Naive B cell (primary cell): ENCODE measurements around the gene FILIP1L. TPM values are rescaled to one million over a fixed set of nuclear protein-coding genes. Genes with fewer than 3 reads are reported as not detected.
"Not testable (repeated sequence)": the region's sequence is repeated elsewhere in the genome, so short reads cannot be mapped to it uniquely, and the experiment has no call there.

Source experiments
- ATAC-seq, 2 donors: fragments of 150-1000 bp; cut with Tn5 transposase; 2 replicates each; pipeline ENCODE4 v1.10.0; 2021; ENCODE audit warnings: low read depth in 2 of 2, mild to moderate bottlenecking in 2 of 2, moderate library complexity in 2 of 2
- DNase-seq: peaks from one replicate; pipeline ENCODE4 v3.0.0; 2022
- H3K27ac Mint-ChIP-seq, 6 donors: one replicate each; pipeline ENCODE4 v1.8.0; 2020 to 2022; ENCODE audit warnings: mild to moderate bottlenecking in 6 of 6, mixed read lengths in 6 of 6, moderate library complexity in 5 of 6, inconsistent platforms in 2 of 6
- H3K27me3 Mint-ChIP-seq, 3 donors: one replicate each; pipeline ENCODE4 v1.8.0; 2021 to 2022; ENCODE audit warnings: mixed read lengths in 3 of 3, mild to moderate bottlenecking in 1 of 3
- H3K36me3 Mint-ChIP-seq, 2 donors: one replicate each; pipeline ENCODE4 v1.8.0; 2020 to 2022; ENCODE audit warnings: mixed read lengths in 2 of 2, inconsistent platforms in 1 of 2, mild to moderate bottlenecking in 1 of 2
- H3K4me1 Mint-ChIP-seq, 3 donors: one replicate each; pipeline ENCODE4 v1.8.0; 2020 to 2022; ENCODE audit warnings: mixed read lengths in 3 of 3, inconsistent platforms in 1 of 3, mild to moderate bottlenecking in 1 of 3, moderate library complexity in 1 of 3
- H3K4me3 Mint-ChIP-seq, 8 donors: one replicate each; pipeline ENCODE4 v1.8.0; 2020 to 2022; ENCODE audit warnings: mild to moderate bottlenecking in 8 of 8, mixed read lengths in 8 of 8, moderate library complexity in 8 of 8, inconsistent platforms in 2 of 8
- H3K9me3 Mint-ChIP-seq, 7 donors: one replicate each; pipeline ENCODE4 v1.8.0; 2020 to 2022; ENCODE audit warnings: mixed read lengths in 7 of 7, mild to moderate bottlenecking in 5 of 7, inconsistent platforms in 2 of 7, moderate library complexity in 1 of 7
- polyA plus RNA-seq, 6 donors: library from polyadenylated mRNA; unstranded; fragments of 300-500 nt; fragmentation: Illumina TruSeq; gene quantifications; one replicate each; pipeline ENCODE4 v1.2.3, GENCODE V29; 2021; ENCODE audit warnings: low read depth in 6 of 6

Gene FILIP1L
- polyA plus RNA-seq, 6 donors from 2014 or later = 0.29 to 1.2 (median 0.99) TPM; not detected in 1

GRCh38 chr3:100072326-100073048 lies 41.8 kb downstream of the FILIP1L start:
- Mint-ChIP-seq H3K4me3 (peak overlapping the region in 7 of 8 donors; percentile 9 to 75 (median 45)), H3K27ac (peak overlapping the region in 3 of 6 donors; percentile 5 to 65 (median 33)), H3K9me3 (no peaks in the 10 kb centered on the region), H3K4me1 (peaks cover 36 to 50% (median 48%) of the 10 kb centered on the region in 3 donors), H3K27me3 (no peaks in the 10 kb centered on the region), H3K36me3 (peaks cover 0 to 3% of the 10 kb centered on the region in 2 donors)
- ATAC-seq (peak in 1 of 2 donors; percentile 23), DNase-seq (peak; percentile 25)

- Mint-ChIP-seq H3K36me3 (peaks cover 0 to 3% of the 10 kb centered on the region in 2 donors), H3K4me3 (peak overlapping the region in 2 of 8 donors; percentile 10 to 18), H3K27ac (peak overlapping the region in 5 of 6 donors; percentile 37 to 85 (median 67)), H3K27me3 (no peaks in the 10 kb centered on the region), H3K4me1 (peaks cover 36 to 50% (median 48%) of the 10 kb centered on the region in 3 donors), H3K9me3 (no peaks in the 10 kb centered on the region)
- DNase-seq (no peak), ATAC-seq (no peak)
Observed at GRCh38 chr3:100069472-100069871, 44.8 kb downstream of the FILIP1L start.

- ATAC-seq (peak; percentile 96 to 98), DNase-seq (peak; percentile 73)
- Mint-ChIP-seq H3K4me1 (peaks cover 33 to 45% (median 44%) of the 10 kb centered on the region in 3 donors), H3K4me3 (peak overlapping the region in 7 of 8 donors; percentile 6 to 67 (median 26)), H3K36me3 (peaks cover 0 to 3% of the 10 kb centered on the region in 2 donors), H3K27me3 (no peaks in the 10 kb centered on the region), H3K9me3 (no peaks in the 10 kb centered on the region), H3K27ac (peak overlapping the region in 5 of 6 donors; percentile 66 to 85 (median 71))
Observed at GRCh38 chr3:100068826-100069225, 45.5 kb downstream of the FILIP1L start.

- Mint-ChIP-seq H3K4me1 (peaks cover 27 to 33% (median 31%) of the 10 kb centered on the region in 3 donors), H3K4me3 (no peak overlapping the region), H3K36me3 (peaks cover 0 to 3% of the 10 kb centered on the region in 2 donors), H3K9me3 (no peaks in the 10 kb centered on the region), H3K27me3 (no peaks in the 10 kb centered on the region), H3K27ac (no peak overlapping the region)
- ATAC-seq (no peak), DNase-seq (no peak)
Observed at GRCh38 chr3:100067589-100067988, 46.7 kb downstream of the FILIP1L start.

GRCh38 chr3:100063929-100064461 lies 50.3 kb downstream of the FILIP1L start:
- ATAC-seq = no peak
- peak overlapping the region in 1 of 6 donors; percentile 33 for H3K27ac Mint-ChIP-seq
- no peak for DNase-seq
- peaks cover 4 to 16% (median 11%) of the 10 kb centered on the region in 3 donors for H3K4me1 Mint-ChIP-seq
- no peaks in the 10 kb centered on the region for H3K9me3 Mint-ChIP-seq
- no peak overlapping the region for H3K4me3 Mint-ChIP-seq
- no peaks in the 10 kb centered on the region for H3K27me3 Mint-ChIP-seq
- no peaks in the 10 kb centered on the region for H3K36me3 Mint-ChIP-seq

- ATAC-seq = no peak
- H3K27ac Mint-ChIP-seq = peak overlapping the region in 1 of 6 donors; percentile 16
- no peaks in the 10 kb centered on the region for H3K36me3 Mint-ChIP-seq
- no peak for DNase-seq
- H3K4me1 Mint-ChIP-seq = peaks cover 0 to 12% (median 7%) of the 10 kb centered on the region in 3 donors
- no peaks in the 10 kb centered on the region for H3K27me3 Mint-ChIP-seq
- no peak overlapping the region for H3K4me3 Mint-ChIP-seq
- H3K9me3 Mint-ChIP-seq = no peaks in the 10 kb centered on the region
Observed at GRCh38 chr3:100062665-100063064, 51.6 kb downstream of the FILIP1L start.

- no peaks in the 10 kb centered on the region for H3K36me3 Mint-ChIP-seq
- DNase-seq = no peak
- H3K9me3 Mint-ChIP-seq = no peaks in the 10 kb centered on the region
- ATAC-seq = no peak
- peak overlapping the region in 1 of 8 donors; percentile 53 for H3K4me3 Mint-ChIP-seq
- H3K4me1 Mint-ChIP-seq = peaks cover 0 to 12% (median 7%) of the 10 kb centered on the region in 3 donors
- no peaks in the 10 kb centered on the region for H3K27me3 Mint-ChIP-seq
- peak overlapping the region in 3 of 6 donors; percentile 15 to 76 (median 36) for H3K27ac Mint-ChIP-seq
Observed at GRCh38 chr3:100060685-100061484, 53.4 kb downstream of the FILIP1L start.

GRCh38 chr3:100059472-100059871 lies 54.8 kb downstream of the FILIP1L start:
- Mint-ChIP-seq H3K36me3 (no peaks in the 10 kb centered on the region), H3K27me3 (no peaks in the 10 kb centered on the region), H3K9me3 (no peaks in the 10 kb centered on the region), H3K27ac (peak overlapping the region in 1 of 6 donors; percentile 68), H3K4me3 (no peak overlapping the region), H3K4me1 (peaks cover 0 to 12% (median 7%) of the 10 kb centered on the region in 3 donors)
- ATAC-seq (no peak), DNase-seq (no peak)

- Mint-ChIP-seq H3K9me3 (no peaks in the 10 kb centered on the region), H3K36me3 (no peaks in the 10 kb centered on the region), H3K27me3 (no peaks in the 10 kb centered on the region), H3K27ac (peak overlapping the region in 2 of 6 donors; percentile 3 to 42), H3K4me1 (peaks cover 0 to 12% (median 7%) of the 10 kb centered on the region in 3 donors), H3K4me3 (no peak overlapping the region)
- ATAC-seq = no peak
- no peak for DNase-seq
Observed at GRCh38 chr3:100057716-100058575, 56.4 kb downstream of the FILIP1L start.

- ATAC-seq (no peak), DNase-seq (no peak)
- H3K27me3 Mint-ChIP-seq = no peaks in the 10 kb centered on the region
- H3K27ac Mint-ChIP-seq = no peak overlapping the region
- H3K36me3 Mint-ChIP-seq = no peaks in the 10 kb centered on the region
- H3K4me1 Mint-ChIP-seq = peaks cover 2 to 6% (median 3%) of the 10 kb centered on the region in 3 donors
- H3K4me3 Mint-ChIP-seq = no peak overlapping the region
- peaks cover 0 to 2% (median 0%) of the 10 kb centered on the region in 7 donors for H3K9me3 Mint-ChIP-seq
Observed at GRCh38 chr3:100053951-100054620, 60.2 kb downstream of the FILIP1L start.

GRCh38 chr3:100051513-100051912 lies 62.8 kb downstream of the FILIP1L start:
- Mint-ChIP-seq H3K27ac (peak overlapping the region in 1 of 6 donors; percentile 21), H3K4me1 (peaks cover 17 to 31% (median 27%) of the 10 kb centered on the region in 3 donors)
- ATAC-seq, DNase-seq, H3K9me3 Mint-ChIP-seq, H3K4me3 Mint-ChIP-seq, H3K27me3 Mint-ChIP-seq, H3K36me3 Mint-ChIP-seq: not testable (repeated sequence)

- H3K27me3 Mint-ChIP-seq = no peaks in the 10 kb centered on the region
- ATAC-seq = no peak
- H3K36me3 Mint-ChIP-seq = no peaks in the 10 kb centered on the region
- H3K4me1 Mint-ChIP-seq = peaks cover 40 to 64% (median 59%) of the 10 kb centered on the region in 3 donors
- H3K4me3 Mint-ChIP-seq = peak overlapping the region; percentile 71 to 94 (median 83)
- no peak for DNase-seq
- H3K9me3 Mint-ChIP-seq = peaks cover 0 to 2% (median 0%) of the 10 kb centered on the region in 7 donors
- H3K27ac Mint-ChIP-seq = peak overlapping the region; percentile 79 to 99 (median 94)
Observed at GRCh38 chr3:100048248-100048647, 66.1 kb downstream of the FILIP1L start.
